ENCODE data around the gene MACF1. TPM values are rescaled to one million over a fixed set of nuclear protein-coding genes. Genes with fewer than 3 reads are reported as not detected.

Gene MACF1
- total RNA-seq, 2 donors from 2014 or later = 434 to 605 TPM

GRCh38 chr1:39272798-39273469, 68.4 kb downstream of the MACF1 start:
- peaks cover 60% of the 10 kb centered on the region for H3K4me1 Mint-ChIP-seq
- H3K27me3 Mint-ChIP-seq = no peaks in the 10 kb centered on the region
- peak overlapping the region; percentile 20 for H3K4me3 Mint-ChIP-seq
- H3K36me3 Mint-ChIP-seq (ENCODE audit: low read depth) = peaks cover 62% of the 10 kb centered on the region
- H3K27ac Mint-ChIP-seq = peak overlapping the region; percentile 42
- no peak for ATAC-seq (replicated peaks)
- no peaks in the 10 kb centered on the region for H3K9me3 Mint-ChIP-seq

GRCh38 chr1:39275836-39276507, 71.5 kb downstream of the MACF1 start:
- no peaks in the 10 kb centered on the region for H3K9me3 Mint-ChIP-seq
- no peak overlapping the region for H3K4me3 Mint-ChIP-seq
- ATAC-seq (replicated peaks) = no peak
- H3K27ac Mint-ChIP-seq = no peak overlapping the region
- peaks cover 30% of the 10 kb centered on the region for H3K4me1 Mint-ChIP-seq
- no peaks in the 10 kb centered on the region for H3K27me3 Mint-ChIP-seq
- H3K36me3 Mint-ChIP-seq (ENCODE audit: low read depth) = peaks cover 31% of the 10 kb centered on the region

- H3K9me3 Mint-ChIP-seq = no peaks in the 10 kb centered on the region
Measured at GRCh38 chr1:39277879-39278278, 73.4 kb downstream of the MACF1 start.

GRCh38 chr1:39282537-39283216, 78.2 kb downstream of the MACF1 start:
- Mint-ChIP-seq H3K4me3 (no peak overlapping the region), H3K4me1 (peaks cover 3% of the 10 kb centered on the region), H3K9me3 (no peaks in the 10 kb centered on the region), H3K27me3 (no peaks in the 10 kb centered on the region), H3K36me3 (ENCODE audit: low read depth) (peaks cover 66% of the 10 kb centered on the region), H3K27ac (peak overlapping the region; percentile 31)
- no peak for ATAC-seq (replicated peaks)

More at GRCh38 chr1:39277879-39278278, 73.4 kb downstream of the MACF1 start:
- Mint-ChIP-seq H3K36me3 (ENCODE audit: low read depth) (peaks cover 37% of the 10 kb centered on the region), H3K27ac (peak overlapping the region; percentile 78), H3K27me3 (no peaks in the 10 kb centered on the region), H3K4me1 (peaks cover 11% of the 10 kb centered on the region), H3K4me3 (no peak overlapping the region)
- ATAC-seq (replicated peaks) = no peak

- Mint-ChIP-seq H3K36me3 (ENCODE audit: low read depth) (peaks cover 75% of the 10 kb centered on the region), H3K4me3 (no peak overlapping the region), H3K9me3 (no peaks in the 10 kb centered on the region), H3K4me1 (no peaks in the 10 kb centered on the region), H3K27me3 (no peaks in the 10 kb centered on the region), H3K27ac (peak overlapping the region; percentile 31)
- no peak for ATAC-seq (replicated peaks)
Measured at GRCh38 chr1:39283858-39284257, 79.4 kb downstream of the MACF1 start.

- no peaks in the 10 kb centered on the region for H3K4me1 Mint-ChIP-seq
- no peak overlapping the region for H3K27ac Mint-ChIP-seq
- H3K9me3 Mint-ChIP-seq = no peaks in the 10 kb centered on the region
- no peaks in the 10 kb centered on the region for H3K27me3 Mint-ChIP-seq
- no peak overlapping the region for H3K4me3 Mint-ChIP-seq
- H3K36me3 Mint-ChIP-seq (ENCODE audit: low read depth) = peaks cover 100% of the 10 kb centered on the region
- no peak for ATAC-seq (replicated peaks)
Measured at GRCh38 chr1:39287541-39287940, 83.0 kb downstream of the MACF1 start.

- Mint-ChIP-seq H3K4me1 (no peaks in the 10 kb centered on the region), H3K36me3 (ENCODE audit: low read depth) (peaks cover 100% of the 10 kb centered on the region), H3K27ac (peak overlapping the region; percentile 64), H3K9me3 (no peaks in the 10 kb centered on the region), H3K4me3 (no peak overlapping the region), H3K27me3 (no peaks in the 10 kb centered on the region)
- no peak for ATAC-seq (replicated peaks)
Measured at GRCh38 chr1:39288735-39289465, 84.4 kb downstream of the MACF1 start.

GRCh38 chr1:39292401-39292800, 87.9 kb downstream of the MACF1 start:
- ATAC-seq (replicated peaks) = no peak

GRCh38 chr1:39293375-39294070, 89.0 kb downstream of the MACF1 start:
- Mint-ChIP-seq H3K4me1 (peaks cover 9% of the 10 kb centered on the region), H3K27ac (peak overlapping the region; percentile 80), H3K9me3 (no peaks in the 10 kb centered on the region), H3K4me3 (no peak overlapping the region), H3K36me3 (ENCODE audit: low read depth) (peaks cover 98% of the 10 kb centered on the region), H3K27me3 (no peaks in the 10 kb centered on the region)
- peak; percentile 56 for ATAC-seq (replicated peaks)

More at GRCh38 chr1:39292401-39292800, 87.9 kb downstream of the MACF1 start:
- no peak overlapping the region for H3K4me3 Mint-ChIP-seq
- peaks cover 9% of the 10 kb centered on the region for H3K4me1 Mint-ChIP-seq
- H3K9me3 Mint-ChIP-seq = no peaks in the 10 kb centered on the region
- peaks cover 100% of the 10 kb centered on the region for H3K36me3 Mint-ChIP-seq (ENCODE audit: low read depth)
- H3K27me3 Mint-ChIP-seq = no peaks in the 10 kb centered on the region
- no peak overlapping the region for H3K27ac Mint-ChIP-seq

GRCh38 chr1:39294531-39294930, 90.0 kb downstream of the MACF1 start:
- Mint-ChIP-seq H3K4me3 (no peak overlapping the region), H3K27ac (peak overlapping the region; percentile 80), H3K27me3 (no peaks in the 10 kb centered on the region), H3K36me3 (ENCODE audit: low read depth) (peaks cover 98% of the 10 kb centered on the region), H3K4me1 (peaks cover 9% of the 10 kb centered on the region), H3K9me3 (no peaks in the 10 kb centered on the region)
- ATAC-seq (replicated peaks) = no peak

GRCh38 chr1:39295901-39296300, 91.4 kb downstream of the MACF1 start:
- Mint-ChIP-seq H3K4me3 (no peak overlapping the region), H3K36me3 (ENCODE audit: low read depth) (peaks cover 98% of the 10 kb centered on the region)
- peak; percentile 86 for ATAC-seq (replicated peaks)

GRCh38 chr1:39297551-39297950, 93.1 kb downstream of the MACF1 start:
- H3K36me3 Mint-ChIP-seq (ENCODE audit: low read depth) = peaks cover 98% of the 10 kb centered on the region
- H3K27me3 Mint-ChIP-seq = no peaks in the 10 kb centered on the region
- peaks cover 9% of the 10 kb centered on the region for H3K4me1 Mint-ChIP-seq
- no peak overlapping the region for H3K4me3 Mint-ChIP-seq
- no peak overlapping the region for H3K27ac Mint-ChIP-seq
- H3K9me3 Mint-ChIP-seq = no peaks in the 10 kb centered on the region
- no peak for ATAC-seq (replicated peaks)

More at GRCh38 chr1:39295901-39296300, 91.4 kb downstream of the MACF1 start:
- H3K27ac Mint-ChIP-seq = peak overlapping the region; percentile 18
- no peaks in the 10 kb centered on the region for H3K9me3 Mint-ChIP-seq
- no peaks in the 10 kb centered on the region for H3K27me3 Mint-ChIP-seq
- peaks cover 9% of the 10 kb centered on the region for H3K4me1 Mint-ChIP-seq

- H3K27me3 Mint-ChIP-seq = no peaks in the 10 kb centered on the region
- ATAC-seq (replicated peaks) = no peak
- H3K27ac Mint-ChIP-seq = no peak overlapping the region
Measured at GRCh38 chr1:39301606-39302005, 97.1 kb downstream of the MACF1 start.

GRCh38 chr1:39305555-39305954, 101.1 kb downstream of the MACF1 start:
- H3K27me3 Mint-ChIP-seq = no peaks in the 10 kb centered on the region
- H3K27ac Mint-ChIP-seq = no peak overlapping the region
- H3K4me1 Mint-ChIP-seq = no peaks in the 10 kb centered on the region
- ATAC-seq (replicated peaks) = no peak
- H3K9me3 Mint-ChIP-seq = no peaks in the 10 kb centered on the region
- H3K4me3 Mint-ChIP-seq = no peak overlapping the region
- peaks cover 42% of the 10 kb centered on the region for H3K36me3 Mint-ChIP-seq (ENCODE audit: low read depth)

More at GRCh38 chr1:39301606-39302005, 97.1 kb downstream of the MACF1 start:
- no peak overlapping the region for H3K4me3 Mint-ChIP-seq
- no peaks in the 10 kb centered on the region for H3K4me1 Mint-ChIP-seq
- peaks cover 79% of the 10 kb centered on the region for H3K36me3 Mint-ChIP-seq (ENCODE audit: low read depth)
- no peaks in the 10 kb centered on the region for H3K9me3 Mint-ChIP-seq

Measured in activated T-helper 17 cell treated with anti-CD3 and anti-CD28 coated beads, Interleukin-2, amount 50 U/mL, for 72 hours (primary cell).